Pancreas (tissue), 10 donors: ENCODE results near the gene AGBL1. TPM values are rescaled to one million over a fixed set of nuclear protein-coding genes. Genes with fewer than 3 reads are reported as not detected.

Experiments used
- ATAC-seq, 4 donors: fragments of 200-7000 bp; cut with Tn5 transposase; one replicate each; pipeline versions ENCODE4 v1.8.0 to v1.9.1; 2020; ENCODE audit warnings: mild to moderate bottlenecking in 4 of 4, moderate library complexity in 4 of 4
- DNase-seq, 6 donors: peaks; one replicate each; pipeline ENCODE4 v3.0.0-alpha.2; 2020
- FAIRE-seq: peaks from 2 replicates; lab custom pipeline; 2012; peaks lifted over from hg19 to GRCh38; lab: Jason Lieb, UNC
- H3K27ac ChIP-seq, 4 donors: fragments of 200-600 bp; sonication (generic); 1 replicate in 3 of 4; 2 replicates in 1 of 4; pipeline versions ENCODE4 v1.5.0 to v1.8.0; 2020
- H3K27me3 ChIP-seq, 4 donors: fragments of 200-600 bp; one replicate each; pipeline ENCODE4 v1.8.0; 2021
- H3K36me3 ChIP-seq, 3 donors: fragments of 200-600 bp; sonication (generic) in 1 of 3; one replicate each; pipeline versions ENCODE4 v1.5.0 to v1.8.0; 2020 to 2021
- H3K4me1 ChIP-seq, 3 donors: fragments of 200-600 bp; one replicate each; pipeline ENCODE4 v1.8.0; 2021
- H3K4me3 ChIP-seq, 4 donors: fragments of 200-600 bp; sonication (generic) in 2 of 4; one replicate each; pipeline versions ENCODE4 v1.5.0 to v1.8.0; 2020 to 2021
- H3K9me3 ChIP-seq, 4 donors: fragments of 200-600 bp; one replicate each; pipeline ENCODE4 v1.8.0; 2021
- WGBS, 2 donors: extraction: QIAGEN DNeasy Blood & Tissue Kit; methylation state at CpG; one replicate each; pipeline ENCODE4 v1.1.7; 2013; 5-methylcytosine and 5-hydroxymethylcytosine counted together
- intact Hi-C, 3 donors: fragments of 100-400 bp; cut with DNase I; formaldehyde crosslinking; loops; one replicate each; pipeline versions ENCODE4 v1.11.1 to v1.14.2; 2022
- polyA plus RNA-seq, 2 donors: library from polyadenylated mRNA; stranded (reverse); fragments of 200-250 nt; gene quantifications; one replicate each; pipeline ENCODE4 v1.2.3, GENCODE V29; 2013
- total RNA-seq, 6 donors: library from RNA; stranded (reverse); fragmentation: NEBNext Ultra II Directional in 4 of 6; extraction: Animal tissue kit (Norgen Biotek cat#: 25700) in 4 of 6; gene quantifications; one replicate each; pipeline versions ENCODE4 v1.2.1 to v1.2.4, GENCODE V29; 2021 to 2023
- TF ChIP-seq, protein P1 (sequence below), 4 donors: fragments of 200-600 bp; sonication (generic) in 3 of 4; IDR thresholded peaks; one replicate each; pipeline versions ENCODE4 v1.5.0 to v1.8.0; 2021; ENCODE audit warnings: antibody characterized with exemption in 4 of 4
- donor health status: healthy with polysubstance abuse.
- donor health status: DM: no; HTN: no; CAD: no; lungs with moderate emphysema.
- donor health status: DM: no; HTN: no; CAD: no.
- donor health status: control.
- donor health status: control.
- donor health status: Bipolar disorder and iron deficiency.
- donor health status: DM: yes; HTN: yes; CAD: no.
- donor health status: DM: no; HTN: no; CAD: no.
- donor health status: DM: no; HTN: no; CAD: no.
- donor health status: DM: yes; HTN: yes; CAD: no.

AGBL1 gene
- total and polyA plus RNA-seq, 8 donors, result under 0.01 to 0.06 (median 0.05) TPM; not detected in 5

GRCh38 chr15:86139828-86140227 lies 60.2 kb downstream of the AGBL1 start:
- ATAC-seq, result no peak
- H3K4me1 ChIP-seq, result no peaks in the 10 kb centered on the region
- 62 to 63% methylated on average over 9 of the region's 9 CpGs for WGBS, 2 donors
- intact Hi-C loops, result no loop called here
- TF ChIP-seq, protein P1, sequence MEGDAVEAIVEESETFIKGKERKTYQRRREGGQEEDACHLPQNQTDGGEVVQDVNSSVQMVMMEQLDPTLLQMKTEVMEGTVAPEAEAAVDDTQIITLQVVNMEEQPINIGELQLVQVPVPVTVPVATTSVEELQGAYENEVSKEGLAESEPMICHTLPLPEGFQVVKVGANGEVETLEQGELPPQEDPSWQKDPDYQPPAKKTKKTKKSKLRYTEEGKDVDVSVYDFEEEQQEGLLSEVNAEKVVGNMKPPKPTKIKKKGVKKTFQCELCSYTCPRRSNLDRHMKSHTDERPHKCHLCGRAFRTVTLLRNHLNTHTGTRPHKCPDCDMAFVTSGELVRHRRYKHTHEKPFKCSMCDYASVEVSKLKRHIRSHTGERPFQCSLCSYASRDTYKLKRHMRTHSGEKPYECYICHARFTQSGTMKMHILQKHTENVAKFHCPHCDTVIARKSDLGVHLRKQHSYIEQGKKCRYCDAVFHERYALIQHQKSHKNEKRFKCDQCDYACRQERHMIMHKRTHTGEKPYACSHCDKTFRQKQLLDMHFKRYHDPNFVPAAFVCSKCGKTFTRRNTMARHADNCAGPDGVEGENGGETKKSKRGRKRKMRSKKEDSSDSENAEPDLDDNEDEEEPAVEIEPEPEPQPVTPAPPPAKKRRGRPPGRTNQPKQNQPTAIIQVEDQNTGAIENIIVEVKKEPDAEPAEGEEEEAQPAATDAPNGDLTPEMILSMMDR (IDR thresholded peaks at IDR 0.05), result no peak
- FAIRE-seq, result no peak
- no peak overlapping the region for H3K27ac ChIP-seq
- H3K9me3 ChIP-seq, result no peaks in the 10 kb centered on the region
- no peaks in the 10 kb centered on the region for H3K27me3 ChIP-seq
- no peak for DNase-seq
- H3K4me3 ChIP-seq, result no peak overlapping the region
- H3K36me3 ChIP-seq, result no peaks in the 10 kb centered on the region

- DNase-seq (no peak), ATAC-seq (no peak), FAIRE-seq (no peak)
- Histone ChIP-seq H3K4me1 (no peaks in the 10 kb centered on the region), H3K9me3 (no peaks in the 10 kb centered on the region), H3K36me3 (no peaks in the 10 kb centered on the region), H3K27me3 (no peaks in the 10 kb centered on the region), H3K27ac (no peak overlapping the region), H3K4me3 (no peak overlapping the region)
- intact Hi-C loops, result no loop called here
- TF ChIP-seq, protein P1 (IDR thresholded peaks at IDR 0.05), result no peak
- 26 to 28% methylated on average over 1 of the region's 1 CpG for WGBS, 2 donors
Measured at GRCh38 chr15:86154705-86155104, 75.0 kb downstream of the AGBL1 start.

DNA sequence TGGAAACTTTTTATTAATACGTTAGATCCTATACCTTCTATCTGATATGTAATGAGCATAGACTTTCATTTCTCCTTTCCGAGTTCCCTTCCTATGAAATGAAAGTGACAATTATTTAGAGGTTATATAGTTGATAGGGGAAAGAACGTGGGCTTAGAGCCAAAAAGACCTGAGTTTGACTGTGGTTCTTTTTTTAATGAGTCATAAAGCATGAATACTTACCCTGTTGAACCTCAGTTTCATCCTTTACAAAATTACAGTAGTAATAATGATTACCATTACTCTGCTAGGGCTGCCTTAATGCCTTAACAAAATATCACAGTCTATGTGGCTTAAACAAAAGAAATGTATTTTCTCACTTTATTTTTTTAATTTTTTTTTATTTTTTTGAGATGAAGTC lies 75.9 kb downstream of the AGBL1 start:
- Histone ChIP-seq H3K4me3 (no peak overlapping the region), H3K36me3 (no peaks in the 10 kb centered on the region), H3K4me1 (no peaks in the 10 kb centered on the region), H3K27ac (no peak overlapping the region), H3K27me3 (no peaks in the 10 kb centered on the region), H3K9me3 (no peaks in the 10 kb centered on the region)
- DNase-seq (no peak), FAIRE-seq (no peak), ATAC-seq (no peak)
- TF ChIP-seq, protein P1 (IDR thresholded peaks at IDR 0.05), result no peak
- intact Hi-C loops, result no loop called here
- WGBS, 2 donors, result 48 to 49% methylated on average over 3 of the region's 3 CpGs

DNA sequence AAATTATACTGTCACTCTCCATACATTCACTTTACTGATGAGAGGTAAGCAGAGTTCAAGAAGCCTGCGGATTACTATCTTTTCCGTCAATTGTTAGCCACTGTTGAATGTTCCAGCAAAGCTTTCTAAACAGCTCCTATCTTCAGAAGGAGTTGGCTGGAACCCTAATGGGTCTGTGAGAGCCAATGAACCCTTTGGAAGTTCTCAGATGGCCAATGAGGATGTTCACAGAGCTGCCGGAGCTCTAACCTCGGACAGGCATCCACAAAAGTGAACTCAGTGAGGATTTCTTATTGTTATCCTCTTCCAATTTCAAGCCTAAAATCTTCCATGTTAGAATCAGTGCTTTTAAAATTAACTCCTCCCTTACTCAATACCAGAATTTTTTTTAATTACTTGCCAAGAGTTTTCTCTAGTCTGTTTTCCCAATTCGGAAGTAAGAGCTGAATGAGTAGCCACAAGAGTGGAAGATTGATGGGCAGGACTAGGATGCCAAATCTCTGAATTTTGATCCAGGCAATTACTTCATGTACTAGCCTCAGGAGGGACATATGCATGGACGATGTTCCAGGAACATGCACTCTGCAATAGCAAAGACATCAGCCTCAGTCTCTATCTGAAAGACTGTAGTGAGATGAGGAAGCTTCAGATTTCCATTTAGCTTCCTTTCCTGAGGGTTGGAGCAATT lies 78.1 kb downstream of the AGBL1 start:
- no peak overlapping the region for H3K27ac ChIP-seq
- no peaks in the 10 kb centered on the region for H3K36me3 ChIP-seq
- FAIRE-seq, result no peak
- H3K27me3 ChIP-seq, result no peaks in the 10 kb centered on the region
- no peaks in the 10 kb centered on the region for H3K9me3 ChIP-seq
- H3K4me3 ChIP-seq, result no peak overlapping the region
- DNase-seq, result no peak
- 48 to 58% methylated on average over 6 of the region's 6 CpGs for WGBS, 2 donors
- ATAC-seq, result no peak
- TF ChIP-seq, protein P1 (IDR thresholded peaks at IDR 0.05), result no peak
- no peaks in the 10 kb centered on the region for H3K4me1 ChIP-seq
- intact Hi-C loops, result no loop called here

DNA sequence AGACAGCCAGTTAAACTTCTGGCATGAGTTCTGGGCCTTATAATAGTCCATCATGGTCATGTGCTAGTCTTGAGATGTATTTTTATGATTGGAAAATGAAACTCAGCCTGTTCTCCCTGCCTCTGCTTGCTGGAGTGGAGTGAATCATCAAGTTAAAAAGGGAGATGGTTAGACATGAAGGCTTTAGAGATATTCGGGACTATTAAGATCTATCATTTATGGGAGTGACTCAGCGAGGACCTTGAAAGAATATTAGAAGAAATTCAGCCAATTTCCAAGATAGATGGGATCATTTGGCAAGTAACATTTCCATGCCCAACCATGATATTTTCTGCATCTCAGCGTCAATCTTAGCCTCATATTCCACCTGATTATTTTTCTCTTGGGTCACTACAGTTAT lies 79.8 kb downstream of the AGBL1 start:
- WGBS, 2 donors, result 52 to 70% methylated on average over 3 of the region's 3 CpGs
- Histone ChIP-seq H3K9me3 (no peaks in the 10 kb centered on the region), H3K36me3 (no peaks in the 10 kb centered on the region), H3K4me3 (no peak overlapping the region), H3K27me3 (no peaks in the 10 kb centered on the region), H3K27ac (no peak overlapping the region), H3K4me1 (no peaks in the 10 kb centered on the region)
- TF ChIP-seq, protein P1 (IDR thresholded peaks at IDR 0.05), result no peak
- intact Hi-C loops, result no loop called here
- DNase-seq (no peak), FAIRE-seq (no peak), ATAC-seq (no peak)
